NOMO-1 (cell line): ENCODE measurements around the gene SLC12A6.
"Not testable (repeated sequence)": the region's sequence is repeated elsewhere in the genome, so short reads cannot be mapped to it uniquely, and the experiment has no call there.

ENCODE experiments used
- DNase-seq, 2 experiments: peaks; one replicate each; lab custom pipeline; 2025; ENCODE audit not compliant: unreplicated experiment in 2 of 2; lab: John Stamatoyannopoulos, UW

The SLC12A6 gene

GRCh38 chr15:34209421-34210282, 127.9 kb downstream of the SLC12A6 start, which contains the start of gene KATNBL1:
Gene KATNBL1 (minus strand): TSS chr15:34210096. CDS start chr15:34163676, 46,420 bp downstream.
- peak; percentile 90 to 93 for DNase-seq

GRCh38 chr15:34206011-34206410, 131.6 kb downstream of the SLC12A6 start:
- no peak for DNase-seq

GRCh38 chr15:34203936-34204335, 133.6 kb downstream of the SLC12A6 start:
- no peak for DNase-seq

- no peak for DNase-seq
Measured at GRCh38 chr15:34203305-34203704, 134.3 kb downstream of the SLC12A6 start.

- DNase-seq: not testable (repeated sequence)
Measured at GRCh38 chr15:34193272-34193671, 144.3 kb downstream of the SLC12A6 start.

GRCh38 chr15:34188711-34189110, 148.9 kb downstream of the SLC12A6 start:
- DNase-seq: no peak

GRCh38 chr15:34185666-34186065, 151.9 kb downstream of the SLC12A6 start:
- DNase-seq: no peak

- DNase-seq: no peak
Measured at GRCh38 chr15:34182942-34183341, 154.6 kb downstream of the SLC12A6 start.
